Omental fat pad (tissue), 4 donors: ENCODE measurements around the gene IFT74. TPM values are rescaled to one million over a fixed set of nuclear protein-coding genes. Genes with fewer than 3 reads are reported as not detected.

ENCODE experiments used
- ATAC-seq: fragments of 150-250 bp; one replicate; pipeline ENCODE4 v1.9.1; 2016; ENCODE audit warnings: mild to moderate bottlenecking, moderate library complexity; ENCODE audit not compliant: low FRiP score
- DNase-seq: peaks from one replicate; pipeline ENCODE4 v3.0.0-alpha.2; 2019; ENCODE audit warnings: low spot score
- CTCF ChIP-seq, 3 donors: fragments of 450-650 bp; IDR thresholded peaks; one replicate each; pipeline ENCODE4 v1.5.1; 2016 to 2017; ENCODE audit warnings: antibody characterized with exemption in 3 of 3, mild to moderate bottlenecking in 3 of 3, moderate library complexity in 2 of 3
- total RNA-seq, 4 donors: library from RNA; depleted of rRNA; stranded (reverse); fragments of >200 nt; gene quantifications; one replicate each; pipeline ENCODE4 v1.1.0, GENCODE V29; 2016

Gene IFT74
- total RNA-seq, 4 donors from 2014 or later = 5.3 to 13.0 (median 10.5) TPM

GRCh38 chr9:27042476-27042875 is 86.3 kb downstream of the IFT74 start:
- TF ChIP-seq CTCF (IDR thresholded peaks at IDR 0.05) = no peak
- DNase-seq (no peak), ATAC-seq (no peak)

DNA sequence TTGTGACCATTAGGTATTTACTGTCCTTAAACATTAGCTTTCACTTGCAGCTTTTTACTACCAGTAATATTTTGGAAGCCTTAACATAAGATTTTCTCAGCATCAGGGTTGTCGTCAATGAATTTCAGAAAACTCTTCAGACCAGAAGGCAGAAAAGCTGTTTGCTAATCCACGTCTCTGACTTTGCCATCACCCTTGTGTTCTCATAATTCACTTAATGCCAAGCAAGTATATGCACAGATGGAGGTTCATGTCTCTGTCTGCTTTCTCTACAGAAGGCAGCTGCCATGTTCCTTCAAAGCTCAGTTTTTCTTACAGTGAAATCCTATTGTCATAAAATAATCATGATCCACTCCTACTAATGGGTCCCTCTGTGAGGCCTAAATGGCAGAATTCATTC is 87.0 kb downstream of the IFT74 start:
- no peak for TF ChIP-seq CTCF (IDR thresholded peaks at IDR 0.05)
- ATAC-seq (no peak), DNase-seq (no peak)

DNA sequence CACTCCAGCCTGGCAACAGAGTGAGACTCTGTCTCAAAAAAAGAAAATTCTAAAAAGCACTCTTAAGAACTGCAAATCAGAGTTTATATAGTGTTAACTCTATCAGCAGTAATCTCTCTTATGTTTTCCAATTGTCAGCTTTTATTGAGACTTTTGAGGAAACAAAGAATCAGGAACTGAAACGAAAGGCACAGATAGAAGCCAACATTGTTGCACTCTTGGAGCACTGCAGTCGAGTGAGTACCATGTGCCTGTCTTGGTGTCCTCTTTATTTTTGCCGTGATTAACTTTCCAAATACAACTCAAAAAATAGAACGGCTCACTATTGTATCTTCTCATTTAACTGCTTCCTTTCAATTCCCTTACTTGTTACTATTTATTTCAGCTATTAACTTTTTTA is 90.9 kb downstream of the IFT74 start:
- DNase-seq = no peak
- no peak for TF ChIP-seq CTCF (IDR thresholded peaks at IDR 0.05)
- ATAC-seq = no peak

DNA sequence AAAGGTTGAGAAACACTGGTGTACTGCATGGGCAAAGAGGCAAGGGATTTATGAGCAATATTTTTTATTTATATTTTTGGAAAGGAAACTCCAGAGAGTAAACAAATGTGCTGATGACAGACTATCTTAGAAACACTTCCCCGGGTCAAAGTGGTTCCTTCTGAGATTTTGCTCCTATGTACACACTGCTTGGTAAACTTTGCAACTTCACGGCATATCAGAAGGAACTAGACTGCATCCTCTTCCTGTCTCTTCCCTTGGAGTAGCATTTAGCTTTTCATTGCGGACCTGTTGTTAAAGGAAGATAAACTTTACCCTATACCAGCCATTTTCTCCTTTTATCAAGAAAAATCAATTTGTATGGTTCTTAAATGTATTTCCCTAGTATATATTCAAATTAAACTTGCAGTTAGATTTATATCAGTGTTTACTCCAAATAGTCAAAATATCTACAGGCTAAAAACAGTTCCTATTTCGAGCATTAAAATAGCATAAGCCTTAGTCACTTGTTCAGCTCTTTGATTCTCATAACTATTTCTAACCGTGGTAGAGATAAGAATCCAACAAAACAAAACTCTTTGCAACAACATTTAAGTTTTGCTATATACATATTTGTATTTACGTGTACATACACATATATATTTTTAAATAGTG is 97.3 kb downstream of the IFT74 start:
- no peak for ATAC-seq
- no peak for DNase-seq
- no peak for TF ChIP-seq CTCF (IDR thresholded peaks at IDR 0.05)

GRCh38 chr9:27054125-27054524 is 97.9 kb downstream of the IFT74 start:
- no peak for DNase-seq
- ATAC-seq = no peak
- no peak for TF ChIP-seq CTCF (IDR thresholded peaks at IDR 0.05)

GRCh38 chr9:27054841-27055240 is 98.6 kb downstream of the IFT74 start:
- no peak for DNase-seq
- no peak for ATAC-seq
- no peak for TF ChIP-seq CTCF (IDR thresholded peaks at IDR 0.05)

DNA sequence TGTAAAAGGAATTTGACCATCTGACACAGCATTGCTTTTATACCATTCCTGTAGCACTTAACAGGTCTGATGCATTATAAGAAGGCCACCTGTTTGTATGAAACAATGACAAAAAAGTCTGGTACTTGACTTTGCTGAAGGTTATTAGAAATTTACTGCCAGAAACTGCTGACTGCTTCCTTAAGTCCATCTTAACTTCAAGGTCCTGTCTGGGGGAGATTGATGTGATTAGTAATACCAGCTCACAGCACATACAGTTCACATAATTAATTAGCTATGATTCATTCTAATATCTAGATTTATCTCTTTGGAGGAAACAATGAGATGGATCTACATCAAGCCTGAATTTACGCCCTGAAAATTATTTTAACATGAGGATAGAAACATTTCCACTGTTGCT is 103.2 kb downstream of the IFT74 start:
- ATAC-seq = peak; percentile 54
- no peak for DNase-seq
- no peak for TF ChIP-seq CTCF (IDR thresholded peaks at IDR 0.05)
